HL-60 (cell line): ENCODE data around the gene CFAP141.

Source experiments
- DNase-seq, 2 experiments: peaks; one replicate each; pipeline ENCODE4 v3.0.0-alpha.2; 2010 to 2020; ENCODE audit warnings: low read depth in 1 of 2, low spot score in 1 of 2
- H3K27ac ChIP-seq: fragments of 250-450 bp; sonication (Bioruptor Pico); replicated peaks from 2 replicates; pipeline ENCODE4 v1.5.1; 2020; ENCODE audit warnings: mild to moderate bottlenecking, moderate library complexity
- H3K27me3 ChIP-seq: fragments of 250-450 bp; sonication (Bioruptor Pico); 2 replicates; pipeline ENCODE4 v1.5.1; 2021; ENCODE audit warnings: mild to moderate bottlenecking, moderate library complexity; ENCODE audit not compliant: insufficient read depth, poor library complexity, severe bottlenecking
- H3K4me3 ChIP-seq: replicated peaks from 2 replicates; pipeline ENCODE4 v1.5.1; 2011; ENCODE audit warnings: mild to moderate bottlenecking, control low read depth, low read length; ENCODE audit not compliant: insufficient read depth
- GABPA ChIP-seq: IDR thresholded peaks from 2 replicates; pipeline ENCODE4 v1.6.1; 2012; ENCODE audit warnings: low read depth
- POLR2AphosphoS5 ChIP-seq: IDR thresholded peaks from 2 replicates; pipeline ENCODE4 v1.6.1; 2012; ENCODE audit warnings: low read depth
- SPI1 ChIP-seq: IDR thresholded peaks from 2 replicates; pipeline ENCODE4 v1.6.1; 2012; ENCODE audit warnings: low read depth, mild to moderate bottlenecking, borderline replicate concordance
- TF ChIP-seq, protein P1 (sequence below): IDR thresholded peaks from 2 replicates; pipeline ENCODE4 v1.6.1; 2012; ENCODE audit warnings: low read depth; ENCODE audit not compliant: insufficient replicate concordance
- TF ChIP-seq, protein P2 (sequence below): IDR thresholded peaks from one replicate; pipeline ENCODE4 v1.5.1; 2011; ENCODE audit warnings: low read length, control low read depth, inconsistent platforms; ENCODE audit not compliant: insufficient read depth

Gene CFAP141

DNA sequence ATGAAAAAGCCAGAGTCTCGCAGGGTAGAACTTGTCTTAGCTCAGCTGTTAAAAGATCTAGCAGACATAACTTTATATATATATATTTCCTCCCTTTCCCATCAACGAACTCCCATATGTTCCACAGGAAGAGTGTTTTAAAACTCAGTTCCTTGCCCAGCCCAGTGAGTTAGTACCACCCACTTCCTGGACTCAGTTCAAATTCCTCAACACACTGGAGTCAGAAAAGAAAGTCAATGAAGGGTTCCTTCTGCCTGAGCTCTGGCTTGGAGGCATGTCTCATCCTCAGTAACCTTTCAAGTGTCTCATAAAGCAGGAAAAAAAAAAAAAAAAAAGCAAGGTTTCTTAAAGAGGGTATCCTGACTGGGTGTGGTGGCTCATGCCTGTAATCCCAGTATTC, 29.8 kb downstream of the CFAP141 start:
- Histone ChIP-seq H3K4me3 (no peak overlapping the region), H3K27ac (no peak overlapping the region), H3K27me3 (no peaks in the 10 kb centered on the region)
- TF ChIP-seq, protein P1, sequence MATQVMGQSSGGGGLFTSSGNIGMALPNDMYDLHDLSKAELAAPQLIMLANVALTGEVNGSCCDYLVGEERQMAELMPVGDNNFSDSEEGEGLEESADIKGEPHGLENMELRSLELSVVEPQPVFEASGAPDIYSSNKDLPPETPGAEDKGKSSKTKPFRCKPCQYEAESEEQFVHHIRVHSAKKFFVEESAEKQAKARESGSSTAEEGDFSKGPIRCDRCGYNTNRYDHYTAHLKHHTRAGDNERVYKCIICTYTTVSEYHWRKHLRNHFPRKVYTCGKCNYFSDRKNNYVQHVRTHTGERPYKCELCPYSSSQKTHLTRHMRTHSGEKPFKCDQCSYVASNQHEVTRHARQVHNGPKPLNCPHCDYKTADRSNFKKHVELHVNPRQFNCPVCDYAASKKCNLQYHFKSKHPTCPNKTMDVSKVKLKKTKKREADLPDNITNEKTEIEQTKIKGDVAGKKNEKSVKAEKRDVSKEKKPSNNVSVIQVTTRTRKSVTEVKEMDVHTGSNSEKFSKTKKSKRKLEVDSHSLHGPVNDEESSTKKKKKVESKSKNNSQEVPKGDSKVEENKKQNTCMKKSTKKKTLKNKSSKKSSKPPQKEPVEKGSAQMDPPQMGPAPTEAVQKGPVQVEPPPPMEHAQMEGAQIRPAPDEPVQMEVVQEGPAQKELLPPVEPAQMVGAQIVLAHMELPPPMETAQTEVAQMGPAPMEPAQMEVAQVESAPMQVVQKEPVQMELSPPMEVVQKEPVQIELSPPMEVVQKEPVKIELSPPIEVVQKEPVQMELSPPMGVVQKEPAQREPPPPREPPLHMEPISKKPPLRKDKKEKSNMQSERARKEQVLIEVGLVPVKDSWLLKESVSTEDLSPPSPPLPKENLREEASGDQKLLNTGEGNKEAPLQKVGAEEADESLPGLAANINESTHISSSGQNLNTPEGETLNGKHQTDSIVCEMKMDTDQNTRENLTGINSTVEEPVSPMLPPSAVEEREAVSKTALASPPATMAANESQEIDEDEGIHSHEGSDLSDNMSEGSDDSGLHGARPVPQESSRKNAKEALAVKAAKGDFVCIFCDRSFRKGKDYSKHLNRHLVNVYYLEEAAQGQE, result no peak
- TF ChIP-seq SPI1 (no peak), POLR2AphosphoS5 (no peak), GABPA (no peak)
- TF ChIP-seq, protein P2, sequence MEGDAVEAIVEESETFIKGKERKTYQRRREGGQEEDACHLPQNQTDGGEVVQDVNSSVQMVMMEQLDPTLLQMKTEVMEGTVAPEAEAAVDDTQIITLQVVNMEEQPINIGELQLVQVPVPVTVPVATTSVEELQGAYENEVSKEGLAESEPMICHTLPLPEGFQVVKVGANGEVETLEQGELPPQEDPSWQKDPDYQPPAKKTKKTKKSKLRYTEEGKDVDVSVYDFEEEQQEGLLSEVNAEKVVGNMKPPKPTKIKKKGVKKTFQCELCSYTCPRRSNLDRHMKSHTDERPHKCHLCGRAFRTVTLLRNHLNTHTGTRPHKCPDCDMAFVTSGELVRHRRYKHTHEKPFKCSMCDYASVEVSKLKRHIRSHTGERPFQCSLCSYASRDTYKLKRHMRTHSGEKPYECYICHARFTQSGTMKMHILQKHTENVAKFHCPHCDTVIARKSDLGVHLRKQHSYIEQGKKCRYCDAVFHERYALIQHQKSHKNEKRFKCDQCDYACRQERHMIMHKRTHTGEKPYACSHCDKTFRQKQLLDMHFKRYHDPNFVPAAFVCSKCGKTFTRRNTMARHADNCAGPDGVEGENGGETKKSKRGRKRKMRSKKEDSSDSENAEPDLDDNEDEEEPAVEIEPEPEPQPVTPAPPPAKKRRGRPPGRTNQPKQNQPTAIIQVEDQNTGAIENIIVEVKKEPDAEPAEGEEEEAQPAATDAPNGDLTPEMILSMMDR, result no peak
- no peak for DNase-seq

DNA sequence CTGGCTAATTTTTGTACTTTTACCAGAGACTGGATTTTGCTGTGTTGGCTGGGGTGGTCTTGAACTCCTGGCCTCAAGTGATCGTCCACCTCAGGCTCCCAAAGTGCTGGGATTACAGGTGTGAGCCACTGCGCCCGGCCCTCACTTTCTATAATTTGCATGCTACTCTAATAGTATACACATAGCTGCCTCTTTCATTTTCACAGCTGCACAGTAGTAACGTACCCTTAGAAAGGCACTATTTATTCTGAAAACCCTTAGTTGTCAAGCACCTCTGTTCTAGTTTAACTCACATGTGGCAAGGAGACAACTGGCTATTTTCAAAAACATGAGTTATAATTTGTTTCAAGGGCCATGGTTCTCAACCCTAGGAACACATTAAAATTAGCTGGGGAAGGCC, 31.5 kb downstream of the CFAP141 start:
- no peak for DNase-seq
- Histone ChIP-seq H3K27ac (no peak overlapping the region), H3K4me3 (no peak overlapping the region), H3K27me3 (no peaks in the 10 kb centered on the region)
- TF ChIP-seq, protein P1, result no peak
- TF ChIP-seq GABPA (no peak), SPI1 (no peak), POLR2AphosphoS5 (no peak)
- TF ChIP-seq, protein P2, result no peak

DNA sequence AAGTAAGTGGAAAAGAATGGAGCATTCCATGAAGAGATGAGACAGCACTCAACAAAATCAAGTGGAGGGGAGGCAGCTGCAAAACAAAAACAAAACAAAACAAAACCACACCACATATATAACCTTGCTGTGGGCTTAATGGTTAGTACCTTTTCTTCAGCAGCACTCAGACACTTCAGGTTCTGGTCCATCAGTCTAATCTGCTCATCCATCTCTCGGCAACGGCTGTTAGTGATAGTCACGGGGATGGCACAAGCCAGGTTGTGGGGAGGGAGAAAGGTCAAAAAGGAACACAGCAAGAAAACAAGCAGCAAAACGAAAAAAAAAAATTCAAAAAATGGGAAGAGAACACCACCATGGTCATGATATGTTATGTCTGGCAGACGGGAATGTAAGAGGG, 34.3 kb downstream of the CFAP141 start:
- TF ChIP-seq, protein P1, result no peak
- no peak for TF ChIP-seq SPI1
- TF ChIP-seq POLR2AphosphoS5, result no peak
- TF ChIP-seq, protein P2, result no peak
- no peak for TF ChIP-seq GABPA
- no peak overlapping the region for H3K27ac ChIP-seq
- no peak overlapping the region for H3K4me3 ChIP-seq
- H3K27me3 ChIP-seq, result no peaks in the 10 kb centered on the region
- no peak for DNase-seq
